NCI-H446 treated with DMSO at 0.1 percent for 48 hours (cell line): ENCODE measurements around the gene PROC.

Source experiments
- DNase-seq: peaks from one replicate; lab custom pipeline; 2025; lab: John Stamatoyannopoulos, UW

The PROC gene

GRCh38 chr2:127456960-127457359 lies 38.7 kb downstream of the PROC start:
- DNase-seq = no peak

GRCh38 chr2:127462461-127462860 lies 44.2 kb downstream of the PROC start:
- no peak for DNase-seq

- no peak for DNase-seq
These were observed 45.1 kb downstream of the PROC start for GRCh38 chr2:127463155-127463991.

- no peak for DNase-seq
These were observed 46.4 kb downstream of the PROC start for GRCh38 chr2:127464470-127465257.

GRCh38 chr2:127465258-127465657 lies 47.0 kb downstream of the PROC start:
- no peak for DNase-seq

GRCh38 chr2:127469051-127469450 lies 50.8 kb downstream of the PROC start:
- no peak for DNase-seq

GRCh38 chr2:127469974-127470373 lies 51.7 kb downstream of the PROC start:
- no peak for DNase-seq

- DNase-seq = no peak
These were observed 53.2 kb downstream of the PROC start for GRCh38 chr2:127471286-127471988.

- DNase-seq = no peak
These were observed 54.0 kb downstream of the PROC start for GRCh38 chr2:127472268-127472667.

GRCh38 chr2:127475788-127476187 lies 57.6 kb downstream of the PROC start:
- no peak for DNase-seq
